Chondrocyte (in vitro differentiated cells): ENCODE data around the gene EHD2. TPM values are rescaled to one million over a fixed set of nuclear protein-coding genes. Genes with fewer than 3 reads are reported as not detected.
"Not testable (repeated sequence)": the region's sequence is repeated elsewhere in the genome, so short reads cannot be mapped to it uniquely, and the experiment has no call there.

Experiments used
- DNase-seq: peaks from one replicate; pipeline ENCODE4 v3.0.0; 2021; ENCODE audit warnings: mixed read lengths, low spot score
- H3K27ac Mint-ChIP-seq: one replicate; pipeline ENCODE4 v1.8.0; 2021; ENCODE audit warnings: mild to moderate bottlenecking, moderate library complexity, mixed read lengths; ENCODE audit not compliant: unreplicated experiment
- H3K27me3 Mint-ChIP-seq: 2 replicates; pipeline ENCODE4 v1.8.0; 2021; ENCODE audit warnings: low read depth, mixed read lengths
- H3K36me3 Mint-ChIP-seq: 2 replicates; pipeline ENCODE4 v1.8.0; 2021; ENCODE audit warnings: low read depth, mixed read lengths
- H3K4me1 Mint-ChIP-seq: 2 replicates; pipeline ENCODE4 v1.8.0; 2021; ENCODE audit warnings: low read depth, mild to moderate bottlenecking, mixed read lengths
- H3K4me3 Mint-ChIP-seq: one replicate; pipeline ENCODE4 v1.8.0; 2021; ENCODE audit warnings: mild to moderate bottlenecking, moderate library complexity, mixed read lengths; ENCODE audit not compliant: unreplicated experiment
- H3K9me3 Mint-ChIP-seq: 2 replicates; pipeline ENCODE4 v1.8.0; 2021; ENCODE audit warnings: low read depth, mixed read lengths
- total RNA-seq: library from RNA; stranded (reverse); gene quantifications from 3 replicates; pipeline ENCODE4 v1.2.1, GENCODE V29; 2021
- TF ChIP-seq, protein P1 (sequence below): fragments of 200-600 bp; sonication (generic); IDR thresholded peaks from 2 replicates; pipeline ENCODE4 v1.5.0; 2021; ENCODE audit warnings: antibody characterized with exemption, mild to moderate bottlenecking, moderate library complexity

The EHD2 gene
- total RNA-seq, 1 donor from 2014 or later = 493 TPM

DNA sequence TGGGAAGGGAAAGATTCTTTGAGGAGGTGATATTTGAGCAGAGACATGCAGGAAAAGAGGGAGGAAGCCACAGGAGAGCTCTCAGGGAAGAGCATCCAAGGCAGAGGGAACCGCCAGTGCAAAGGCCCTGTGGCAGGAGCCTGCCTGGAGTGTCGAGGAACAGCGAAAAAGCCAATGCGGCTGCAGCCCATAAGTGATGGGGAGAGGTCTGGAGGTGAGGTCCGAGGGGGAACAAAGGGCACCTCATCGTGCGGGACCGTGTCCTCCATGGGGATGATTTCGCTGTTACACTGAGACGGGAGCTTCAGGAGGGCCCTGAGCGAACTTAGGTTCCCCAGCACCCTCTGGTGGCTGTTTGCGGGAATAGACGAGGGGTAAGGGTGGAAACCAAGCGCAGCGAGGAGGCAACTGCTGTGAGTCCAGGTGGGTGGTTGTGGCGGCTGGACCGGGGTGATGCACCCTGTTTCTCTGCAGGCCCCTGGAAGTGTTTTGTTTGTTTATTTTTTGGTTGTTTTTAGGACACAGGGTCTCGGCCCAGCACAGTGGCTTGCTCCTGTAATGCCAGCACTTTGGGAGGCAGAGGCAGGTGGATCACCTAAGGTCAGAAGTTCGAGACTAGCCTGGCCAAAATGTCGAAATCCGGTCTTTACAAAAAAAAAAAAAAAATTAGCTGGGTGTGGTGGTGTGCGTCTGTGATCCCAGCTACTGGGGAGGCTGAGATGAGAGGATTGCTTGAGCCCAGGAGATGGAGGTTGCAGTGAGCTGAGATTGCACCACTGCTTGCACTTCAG lies 5.9 kb upstream of the EHD2 start:
- Mint-ChIP-seq H3K27ac (no peak overlapping the region), H3K4me3 (peak overlapping the region; percentile 16), H3K9me3 (no peaks in the 10 kb centered on the region), H3K36me3 (peaks cover 6% of the 10 kb centered on the region), H3K27me3 (no peaks in the 10 kb centered on the region), H3K4me1 (peaks cover 6% of the 10 kb centered on the region)
- no peak for DNase-seq
- TF ChIP-seq, protein P1, sequence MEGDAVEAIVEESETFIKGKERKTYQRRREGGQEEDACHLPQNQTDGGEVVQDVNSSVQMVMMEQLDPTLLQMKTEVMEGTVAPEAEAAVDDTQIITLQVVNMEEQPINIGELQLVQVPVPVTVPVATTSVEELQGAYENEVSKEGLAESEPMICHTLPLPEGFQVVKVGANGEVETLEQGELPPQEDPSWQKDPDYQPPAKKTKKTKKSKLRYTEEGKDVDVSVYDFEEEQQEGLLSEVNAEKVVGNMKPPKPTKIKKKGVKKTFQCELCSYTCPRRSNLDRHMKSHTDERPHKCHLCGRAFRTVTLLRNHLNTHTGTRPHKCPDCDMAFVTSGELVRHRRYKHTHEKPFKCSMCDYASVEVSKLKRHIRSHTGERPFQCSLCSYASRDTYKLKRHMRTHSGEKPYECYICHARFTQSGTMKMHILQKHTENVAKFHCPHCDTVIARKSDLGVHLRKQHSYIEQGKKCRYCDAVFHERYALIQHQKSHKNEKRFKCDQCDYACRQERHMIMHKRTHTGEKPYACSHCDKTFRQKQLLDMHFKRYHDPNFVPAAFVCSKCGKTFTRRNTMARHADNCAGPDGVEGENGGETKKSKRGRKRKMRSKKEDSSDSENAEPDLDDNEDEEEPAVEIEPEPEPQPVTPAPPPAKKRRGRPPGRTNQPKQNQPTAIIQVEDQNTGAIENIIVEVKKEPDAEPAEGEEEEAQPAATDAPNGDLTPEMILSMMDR = peak; percentile 88

DNA sequence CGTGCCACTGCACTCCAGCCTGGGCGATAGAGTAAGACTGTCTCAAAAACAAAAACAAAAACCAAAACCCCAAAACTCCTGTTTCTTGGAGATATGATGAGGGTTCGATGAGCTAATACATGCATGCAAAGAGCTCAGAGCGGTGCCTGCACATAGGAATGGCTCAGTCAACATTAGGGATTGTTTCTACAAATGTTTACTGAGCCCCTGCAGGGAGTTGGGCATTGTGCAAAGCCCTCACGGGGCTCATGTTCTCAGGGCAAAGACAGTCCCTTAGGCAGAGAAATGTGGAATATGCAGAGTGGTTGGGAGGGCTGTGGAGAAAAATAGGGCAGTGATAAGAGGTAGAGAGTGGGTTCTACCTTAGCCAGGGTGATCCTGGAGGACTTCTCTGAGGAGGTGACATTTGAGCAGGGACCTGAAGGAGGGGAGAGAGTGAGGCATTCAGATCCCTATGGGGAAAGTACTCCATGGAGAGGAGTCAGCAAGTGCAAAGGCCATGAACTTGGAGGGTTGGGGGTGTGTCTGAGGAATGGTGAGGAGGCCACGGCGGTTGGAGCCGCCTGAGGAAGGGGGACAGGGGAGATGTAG lies 1.5 kb upstream of the EHD2 start:
- Mint-ChIP-seq H3K4me3 (peak overlapping the region; percentile 40), H3K36me3 (peaks cover 17% of the 10 kb centered on the region), H3K27me3 (no peaks in the 10 kb centered on the region), H3K27ac (no peak overlapping the region), H3K4me1 (peaks cover 31% of the 10 kb centered on the region), H3K9me3 (no peaks in the 10 kb centered on the region)
- TF ChIP-seq, protein P1 = no peak
- no peak for DNase-seq

DNA sequence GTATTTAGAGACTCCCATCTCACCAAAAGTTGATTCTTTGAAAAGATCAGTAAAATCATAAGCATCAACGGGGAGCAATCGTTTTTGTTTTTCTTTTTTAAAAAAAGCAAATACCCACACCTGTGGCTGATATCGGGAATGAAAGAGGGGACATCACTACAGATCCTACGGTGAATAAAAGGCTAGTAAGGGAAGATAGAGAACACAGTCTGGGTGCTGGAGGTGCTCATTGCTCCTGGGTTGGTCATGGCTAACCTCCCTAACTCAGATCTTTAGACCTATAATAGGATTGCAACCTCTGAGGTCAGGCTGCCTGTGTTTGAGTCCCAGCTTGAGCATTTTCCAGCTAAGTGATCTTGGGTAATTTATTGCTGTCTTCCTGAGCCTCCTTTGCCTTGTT lies 1.1 kb downstream of the EHD2 start:
- no peak for DNase-seq
- Mint-ChIP-seq H3K4me1 (peaks cover 57% of the 10 kb centered on the region), H3K36me3 (peaks cover 26% of the 10 kb centered on the region), H3K9me3 (no peaks in the 10 kb centered on the region), H3K4me3 (peak overlapping the region; percentile 100), H3K27ac (peak overlapping the region; percentile 96), H3K27me3 (no peaks in the 10 kb centered on the region)
- TF ChIP-seq, protein P1 = no peak

DNA sequence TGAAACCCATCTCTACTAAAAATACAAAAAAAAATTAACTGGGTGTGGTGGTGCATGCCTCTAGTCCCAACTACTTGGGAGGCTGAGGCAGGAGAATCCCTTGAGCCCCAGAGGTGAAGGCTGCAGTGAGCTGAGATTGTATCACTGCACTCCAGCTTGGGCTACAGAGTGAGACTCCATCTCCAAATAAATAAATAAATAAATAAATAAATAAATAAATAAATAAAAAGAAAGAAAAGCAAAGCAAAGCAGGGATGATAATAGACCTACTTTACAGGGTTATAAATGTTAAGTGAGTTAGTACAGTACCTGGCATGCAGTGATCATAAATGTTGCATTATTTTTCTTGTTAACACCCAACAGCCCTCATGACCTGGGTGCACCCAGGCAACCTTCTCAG lies 1.6 kb downstream of the EHD2 start:
- Mint-ChIP-seq H3K4me1 (peaks cover 62% of the 10 kb centered on the region), H3K4me3 (peak overlapping the region; percentile 100), H3K36me3 (peaks cover 27% of the 10 kb centered on the region), H3K27ac (peak overlapping the region; percentile 5)
- H3K9me3 Mint-ChIP-seq, H3K27me3 Mint-ChIP-seq, DNase-seq: not testable (repeated sequence)

DNA sequence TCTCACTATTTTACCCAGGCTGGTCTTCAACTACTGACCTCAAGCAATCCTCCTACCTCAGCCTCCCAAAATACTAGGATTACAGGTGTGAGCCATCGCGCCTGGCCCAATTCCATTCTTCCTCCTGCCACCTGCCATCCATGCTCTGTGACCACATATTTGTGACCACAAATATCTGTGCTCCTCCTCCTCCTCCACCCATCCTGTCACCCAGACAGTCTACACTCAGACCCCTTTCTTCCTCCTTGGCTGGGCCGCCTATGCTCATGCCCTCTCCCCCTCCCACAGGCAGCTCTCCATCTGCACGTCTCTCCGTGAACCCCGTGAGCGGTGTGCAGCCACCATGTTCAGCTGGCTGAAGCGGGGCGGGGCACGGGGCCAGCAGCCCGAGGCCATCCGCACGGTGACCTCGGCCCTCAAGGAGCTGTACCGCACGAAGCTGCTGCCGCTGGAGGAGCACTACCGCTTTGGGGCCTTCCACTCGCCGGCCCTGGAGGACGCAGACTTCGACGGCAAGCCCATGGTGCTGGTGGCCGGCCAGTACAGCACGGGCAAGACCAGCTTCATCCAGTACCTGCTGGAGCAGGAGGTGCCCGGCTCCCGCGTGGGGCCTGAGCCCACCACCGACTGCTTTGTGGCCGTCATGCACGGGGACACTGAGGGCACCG lies 3.2 kb downstream of the EHD2 start:
- Mint-ChIP-seq H3K27ac (peak overlapping the region; percentile 74), H3K27me3 (no peaks in the 10 kb centered on the region), H3K9me3 (no peaks in the 10 kb centered on the region), H3K36me3 (peaks cover 32% of the 10 kb centered on the region), H3K4me1 (peaks cover 75% of the 10 kb centered on the region), H3K4me3 (peak overlapping the region; percentile 100)
- DNase-seq = no peak
- TF ChIP-seq, protein P1 = no peak

DNA sequence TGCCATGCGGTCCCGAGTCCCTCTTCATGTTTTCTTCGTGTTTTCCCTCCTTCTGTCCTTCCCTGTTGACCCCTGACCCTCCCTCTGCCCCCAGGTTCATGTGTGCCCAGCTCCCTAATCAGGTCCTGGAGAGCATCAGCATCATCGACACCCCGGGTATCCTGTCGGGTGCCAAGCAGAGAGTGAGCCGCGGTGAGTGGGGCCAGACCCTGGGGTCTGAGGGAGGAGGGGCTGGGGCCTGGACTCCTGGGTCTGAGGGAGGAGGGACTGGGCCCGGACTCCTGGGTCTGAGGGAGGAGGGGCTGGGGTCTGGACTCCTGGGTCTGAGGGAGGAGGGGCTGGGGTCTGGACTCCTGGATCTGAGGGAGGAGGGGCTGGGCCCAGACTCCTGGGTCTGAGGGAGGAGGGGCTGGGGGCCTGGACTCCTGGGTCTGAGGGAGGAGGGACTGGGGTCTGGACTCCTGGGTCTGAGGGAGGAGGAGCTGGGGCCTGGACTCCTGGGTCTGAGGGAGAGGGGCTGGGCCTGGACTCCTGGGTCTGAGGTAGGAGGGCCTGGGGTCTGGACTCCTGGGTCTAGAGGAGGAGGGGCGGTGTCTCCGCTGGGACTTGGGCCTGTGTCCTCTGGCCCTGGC lies 5.3 kb downstream of the EHD2 start:
- H3K4me3 Mint-ChIP-seq = peak overlapping the region; percentile 100
- not testable (repeated sequence) for H3K27me3 Mint-ChIP-seq, DNase-seq, H3K9me3 Mint-ChIP-seq
- H3K36me3 Mint-ChIP-seq = peaks cover 35% of the 10 kb centered on the region
- peaks cover 91% of the 10 kb centered on the region for H3K4me1 Mint-ChIP-seq
- H3K27ac Mint-ChIP-seq = peak overlapping the region; percentile 95
